Caco-2 (cell line): ENCODE results near the gene SLC30A4. TPM values are rescaled to one million over a fixed set of nuclear protein-coding genes. Genes with fewer than 3 reads are reported as not detected.

Experiments used
- Bru-seq: library from RNA; stranded (reverse); fragments of 400-500 nt; gene quantifications from one replicate; lab custom pipeline; 2021; lab: Mats Ljungman, UMichigan
- BruChase-seq, 2 experiments: library from RNA; stranded (reverse); fragments of 400-500 nt; gene quantifications; one replicate each; lab custom pipeline; 2021; lab: Mats Ljungman, UMichigan
- BruUV-seq: library from RNA; stranded (reverse); fragments of 400-500 nt; replicated peaks from 2 replicates; lab custom pipeline; 2021; lab: Mats Ljungman, UMichigan
- CTCF ChIA-PET: fragments of 300-600 bp; sonication (Branson Sonifier 250); formaldehyde crosslinking; loops from one replicate; lab custom pipeline; 2022; ENCODE audit warnings: antibody characterized with exemption; lab: Charles Lee
- POLR2A ChIA-PET: fragments of 300-600 bp; sonication (Branson Sonifier 250); formaldehyde crosslinking; loops from one replicate; lab custom pipeline; 2022; ENCODE audit warnings: antibody characterized with exemption; lab: Charles Lee
- DNase-seq, 2 experiments: peaks; one replicate each; pipeline versions ENCODE4 v3.0.0 to v3.0.0-alpha.2; 2020 to 2022
- H3K27me3 ChIP-seq: replicated peaks from 2 replicates; pipeline ENCODE4 v1.6.0; 2011; ENCODE audit warnings: low read length; ENCODE audit not compliant: control insufficient read depth, insufficient read depth
- H3K36me3 ChIP-seq: 2 replicates; pipeline ENCODE4 v1.5.1; 2011; ENCODE audit warnings: low read length; ENCODE audit not compliant: control insufficient read depth, insufficient read depth
- H3K4me1 ChIP-seq: fragments of 250-450 bp; sonication (Bioruptor Pico); 2 replicates; pipeline ENCODE4 v1.5.1; 2020; ENCODE audit warnings: mild to moderate bottlenecking
- H3K4me3 ChIP-seq: 2 replicates; pipeline ENCODE4 v1.5.1; 2011; ENCODE audit warnings: low read depth, mild to moderate bottlenecking, control low read depth, low read length
- H3K9me3 ChIP-seq: fragments of 250-450 bp; sonication (Bioruptor Pico); 2 replicates; pipeline ENCODE4 v1.5.1; 2020; ENCODE audit warnings: mild to moderate bottlenecking, moderate library complexity
- H3K27ac Mint-ChIP-seq: one replicate; pipeline ENCODE4 v1.8.0; 2022; ENCODE audit warnings: mixed read lengths; ENCODE audit not compliant: unreplicated experiment
- H3K27me3 Mint-ChIP-seq: one replicate; pipeline ENCODE4 v1.8.0; 2022; ENCODE audit warnings: mixed read lengths; ENCODE audit not compliant: insufficient read depth, unreplicated experiment
- H3K36me3 Mint-ChIP-seq: one replicate; pipeline ENCODE4 v1.8.0; 2022; ENCODE audit warnings: mild to moderate bottlenecking, mixed read lengths; ENCODE audit not compliant: insufficient read depth, unreplicated experiment
- H3K4me1 Mint-ChIP-seq: one replicate; pipeline ENCODE4 v1.8.0; 2022; ENCODE audit warnings: low read depth, mixed read lengths; ENCODE audit not compliant: unreplicated experiment
- H3K4me3 Mint-ChIP-seq: one replicate; pipeline ENCODE4 v1.8.0; 2022; ENCODE audit warnings: mild to moderate bottlenecking, moderate library complexity, mixed read lengths; ENCODE audit not compliant: unreplicated experiment
- H3K9me3 Mint-ChIP-seq: one replicate; pipeline ENCODE4 v1.8.0; 2022; ENCODE audit warnings: mixed read lengths; ENCODE audit not compliant: unreplicated experiment
- intact Hi-C: fragments of 100-400 bp; cut with micrococcal nuclease; formaldehyde crosslinking; loops from one replicate; pipeline ENCODE4 v1.10.0; 2022; ENCODE audit not compliant: unreplicated experiment
- long read RNA-seq: library from polyadenylated mRNA; stranded (forward); transcript quantifications from one replicate; pipeline ENCODE4 v2.0.0, GENCODE V29; 2022
- total RNA-seq: library from RNA; stranded (reverse); gene quantifications from 2 replicates; pipeline ENCODE4 v1.2.3, GENCODE V29; 2022
- TF ChIP-seq, protein P1 (sequence below), 2 experiments: fragments of 200-600 bp in 1 of 2; IDR thresholded peaks; 1 replicate in 1 of 2; 2 replicates in 1 of 2; pipeline versions ENCODE4 v1.5.1 to v1.8.0; 2011 to 2022; ENCODE audit warnings: antibody characterized with exemption in 1 of 2, control low read depth in 1 of 2, inconsistent platforms in 1 of 2, low read depth in 1 of 2, low read length in 1 of 2, mild to moderate bottlenecking in 1 of 2, moderate library complexity in 1 of 2; ENCODE audit not compliant: insufficient read depth in 1 of 2, severe bottlenecking in 1 of 2, unreplicated experiment in 1 of 2

Gene SLC30A4, protein sequence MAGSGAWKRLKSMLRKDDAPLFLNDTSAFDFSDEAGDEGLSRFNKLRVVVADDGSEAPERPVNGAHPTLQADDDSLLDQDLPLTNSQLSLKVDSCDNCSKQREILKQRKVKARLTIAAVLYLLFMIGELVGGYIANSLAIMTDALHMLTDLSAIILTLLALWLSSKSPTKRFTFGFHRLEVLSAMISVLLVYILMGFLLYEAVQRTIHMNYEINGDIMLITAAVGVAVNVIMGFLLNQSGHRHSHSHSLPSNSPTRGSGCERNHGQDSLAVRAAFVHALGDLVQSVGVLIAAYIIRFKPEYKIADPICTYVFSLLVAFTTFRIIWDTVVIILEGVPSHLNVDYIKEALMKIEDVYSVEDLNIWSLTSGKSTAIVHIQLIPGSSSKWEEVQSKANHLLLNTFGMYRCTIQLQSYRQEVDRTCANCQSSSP
- total RNA-seq (0.61 and 1.2 TPM in 2 replicates), Bru-seq, nascent RNA (percentile 27 among the genes with signal in this experiment), BruChase-seq, experiment 1, labeled RNA remaining after a 2-hour chase (percentile 42 among the genes with signal in this experiment), BruChase-seq, experiment 2, labeled RNA remaining after a 6-hour chase (percentile 42 among the genes with signal in this experiment)
- long read RNA-seq, partial matches to known transcripts: 2 of 2 reads
- long read RNA-seq, other reads (novel, unspliced or antisense): 0 of 2 reads

DNA sequence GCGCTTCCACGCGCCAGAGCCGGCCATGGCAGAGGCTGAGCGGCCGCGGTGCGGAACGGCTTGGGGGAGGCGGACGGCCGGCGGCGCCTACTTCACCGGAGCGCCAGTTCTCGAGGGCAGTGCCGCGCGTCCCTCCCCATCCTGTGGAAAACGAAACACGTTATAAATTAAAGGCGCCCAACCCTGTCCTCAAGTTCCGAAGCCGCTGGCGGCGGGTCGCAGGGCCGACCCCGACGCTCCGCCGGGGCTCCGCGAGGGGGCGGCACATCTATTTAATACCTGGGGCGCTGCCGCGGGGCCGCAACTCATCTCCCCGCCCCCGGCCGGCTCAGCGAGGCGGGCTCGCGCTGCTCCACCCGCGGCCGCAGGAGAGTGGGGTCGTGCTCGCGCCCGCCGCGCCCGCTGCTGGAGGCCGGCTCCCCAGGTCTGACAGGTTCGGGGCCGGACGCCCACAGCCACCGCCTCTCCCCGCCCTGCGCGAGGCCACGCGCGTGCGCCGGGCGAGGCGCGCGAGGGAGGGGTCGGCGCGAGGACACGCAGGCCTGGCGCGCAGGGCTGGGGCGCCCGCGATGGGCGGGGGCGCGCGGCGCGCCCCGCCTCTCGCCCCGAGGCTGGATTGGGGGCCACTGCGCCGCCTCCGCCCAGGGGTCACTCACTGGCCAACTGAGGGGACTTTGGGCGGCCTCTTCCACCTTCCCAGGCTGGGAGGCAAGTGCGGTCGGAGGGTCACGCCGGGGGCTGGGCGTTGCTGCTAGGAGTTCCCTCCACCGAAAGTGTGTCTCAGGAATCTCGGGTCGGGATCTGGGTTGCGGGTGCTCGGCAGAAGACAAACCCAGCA lies at the start of gene SLC30A4:
TSS of gene SLC30A4 (minus strand) at position 428 of the 838 bp plus-strand sequence. CDS start at position 27, 401 bp downstream.
- ChIA-PET CTCF (interaction anchor here (0.6 to 1.3 kb wide), 2 partner anchors 20 to 52 kb away, joined by 4 to 7 read pairs; no protein-coding TSS in a partner anchor), POLR2A (no interaction called here)
- peak; percentile 64 to 70 for DNase-seq
- Histone ChIP-seq H3K9me3 (no peaks in the 10 kb centered on the region), H3K4me3 (peak within 1 kb of the TSS; percentile 71), H3K36me3 (no peaks in the 10 kb centered on the region), H3K4me1 (peaks cover 6% of the 10 kb centered on the region; the same call in 1 of the 2 replicates), H3K27me3 (no peaks in the 10 kb centered on the region)
- TF ChIP-seq, protein P1, sequence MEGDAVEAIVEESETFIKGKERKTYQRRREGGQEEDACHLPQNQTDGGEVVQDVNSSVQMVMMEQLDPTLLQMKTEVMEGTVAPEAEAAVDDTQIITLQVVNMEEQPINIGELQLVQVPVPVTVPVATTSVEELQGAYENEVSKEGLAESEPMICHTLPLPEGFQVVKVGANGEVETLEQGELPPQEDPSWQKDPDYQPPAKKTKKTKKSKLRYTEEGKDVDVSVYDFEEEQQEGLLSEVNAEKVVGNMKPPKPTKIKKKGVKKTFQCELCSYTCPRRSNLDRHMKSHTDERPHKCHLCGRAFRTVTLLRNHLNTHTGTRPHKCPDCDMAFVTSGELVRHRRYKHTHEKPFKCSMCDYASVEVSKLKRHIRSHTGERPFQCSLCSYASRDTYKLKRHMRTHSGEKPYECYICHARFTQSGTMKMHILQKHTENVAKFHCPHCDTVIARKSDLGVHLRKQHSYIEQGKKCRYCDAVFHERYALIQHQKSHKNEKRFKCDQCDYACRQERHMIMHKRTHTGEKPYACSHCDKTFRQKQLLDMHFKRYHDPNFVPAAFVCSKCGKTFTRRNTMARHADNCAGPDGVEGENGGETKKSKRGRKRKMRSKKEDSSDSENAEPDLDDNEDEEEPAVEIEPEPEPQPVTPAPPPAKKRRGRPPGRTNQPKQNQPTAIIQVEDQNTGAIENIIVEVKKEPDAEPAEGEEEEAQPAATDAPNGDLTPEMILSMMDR (IDR thresholded peaks at IDR 0.05; ENCODE audit: insufficient read depth in 1 of 2, low read depth in 1 of 2, low read length in 1 of 2, severe bottlenecking in 1 of 2, unreplicated experiment in 1 of 2): peak; percentile 26 to 37
- no TSS peak for BruUV-seq
- peaks cover 4% of the 10 kb centered on the region for H3K27me3 Mint-ChIP-seq
- H3K4me1 Mint-ChIP-seq: peaks cover 19% of the 10 kb centered on the region
- H3K36me3 Mint-ChIP-seq: no peaks in the 10 kb centered on the region
- H3K4me3 Mint-ChIP-seq: peak within 1 kb of the TSS; percentile 84
- intact Hi-C loops: loop anchor here (1.0 to 2.0 kb wide), 3 partner anchors 52 to 92 kb away; no protein-coding TSS in a partner anchor
- no peaks in the 10 kb centered on the region for H3K9me3 Mint-ChIP-seq
- H3K27ac Mint-ChIP-seq: no peak within 1 kb of the TSS

DNA sequence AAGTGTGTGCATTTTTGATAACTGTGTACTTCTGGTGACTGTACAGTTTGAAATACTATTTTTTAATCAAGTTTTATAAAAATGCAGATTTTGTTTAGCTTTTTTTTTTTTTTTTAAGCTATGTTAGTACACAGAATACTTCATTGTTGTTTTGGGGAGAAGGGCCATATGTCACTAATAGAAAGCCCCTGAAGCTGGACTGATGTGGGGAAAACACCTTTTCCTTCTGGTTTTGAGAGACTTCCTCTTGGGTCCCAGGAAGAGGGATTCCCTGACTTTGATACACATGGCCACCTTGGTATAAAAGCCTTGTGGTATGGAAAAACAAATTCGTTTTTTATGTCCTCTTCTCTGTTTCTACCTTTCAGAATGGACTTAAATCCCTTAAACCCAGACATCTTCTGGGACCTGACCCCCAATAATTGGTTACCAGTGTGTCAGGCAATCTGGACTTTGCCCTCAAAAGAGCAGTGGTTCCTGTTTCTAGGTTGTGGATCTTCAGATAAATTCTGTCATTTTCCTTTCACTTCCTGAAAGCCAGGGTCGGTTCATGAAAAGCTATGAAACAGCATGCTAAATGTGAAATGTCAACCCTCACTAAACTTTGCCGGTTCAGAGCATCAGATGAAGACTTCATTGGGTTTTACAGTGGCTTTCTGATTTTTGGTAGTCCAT lies 33.5 kb upstream of the SLC30A4 start:
- Mint-ChIP-seq H3K27me3 (peaks cover 5% of the 10 kb centered on the region), H3K9me3 (no peaks in the 10 kb centered on the region), H3K27ac (no peak overlapping the region), H3K4me1 (no peaks in the 10 kb centered on the region), H3K36me3 (no peaks in the 10 kb centered on the region), H3K4me3 (no peak overlapping the region)
- Histone ChIP-seq H3K4me1 (peaks cover 5% of the 10 kb centered on the region), H3K36me3 (no peaks in the 10 kb centered on the region), H3K4me3 (no peak overlapping the region), H3K9me3 (no peaks in the 10 kb centered on the region), H3K27me3 (no peaks in the 10 kb centered on the region)
- BruUV-seq: no TSS peak
- TF ChIP-seq, protein P1 (IDR thresholded peaks at IDR 0.05; ENCODE audit: insufficient read depth in 1 of 2, low read depth in 1 of 2, low read length in 1 of 2, severe bottlenecking in 1 of 2, unreplicated experiment in 1 of 2): no peak
- intact Hi-C loops: no loop called here
- ChIA-PET CTCF (no interaction called here), POLR2A (interaction anchor here (0.6 kb wide), 2 partner anchors 15 to 388 kb away, joined by 3 read pairs; no protein-coding TSS in a partner anchor)
- DNase-seq: no peak
